GM12873 (cell line): Measurements from ENCODE around the gene TNK2.

Source experiments
- CTCF ChIP-seq: IDR thresholded peaks from 2 replicates; pipeline ENCODE4 v1.5.1; 2012; ENCODE audit warnings: low read depth, mild to moderate bottlenecking, moderate library complexity, low read length, control low read depth; ENCODE audit not compliant: insufficient read depth; ENCODE audit errors: missing control alignments

TNK2 gene

GRCh38 chr3:195868866-195869412, 39.4 kb downstream of the TNK2 start:
- no peak for TF ChIP-seq CTCF

GRCh38 chr3:195868336-195868865, 40.0 kb downstream of the TNK2 start:
- no peak for TF ChIP-seq CTCF

- no peak for TF ChIP-seq CTCF
Measured at GRCh38 chr3:195867631-195868335, 40.6 kb downstream of the TNK2 start.

- no peak for TF ChIP-seq CTCF
Measured at GRCh38 chr3:195866686-195867511, 41.5 kb downstream of the TNK2 start.

GRCh38 chr3:195865752-195866151, 42.6 kb downstream of the TNK2 start:
- no peak for TF ChIP-seq CTCF

GRCh38 chr3:195863121-195864061, 45.0 kb downstream of the TNK2 start:
- TF ChIP-seq CTCF = peak; percentile 66
